ENCODE results near the gene IFNA1. TPM values are rescaled to one million over a fixed set of nuclear protein-coding genes. Genes with fewer than 3 reads are reported as not detected.

The IFNA1 gene
- total and polyA plus RNA-seq, 2 donors (not counting 1 experiment from before 2014, with no cell fraction given), result not detected

GRCh38 chr9:21461377-21461776 is 21.1 kb downstream of the IFNA1 start:
- peak in 1 of 2 donors; percentile 8 for DNase-seq (ENCODE audit: low read depth in 2 of 2)
- no peak overlapping the region for H3K27ac ChIP-seq (ENCODE audit: insufficient read depth, low read length)

GRCh38 chr9:21465138-21465537 is 24.9 kb downstream of the IFNA1 start:
- Histone ChIP-seq H3K79me2 (ENCODE audit: control insufficient read depth, insufficient read depth, low read length) (no peaks in the 10 kb centered on the region), H3K4me2 (ENCODE audit: extremely low read depth, insufficient read depth, low read length) (no peak overlapping the region), H3K4me1 (ENCODE audit: control insufficient read depth, extremely low read depth, insufficient read depth, low read length) (no peaks in the 10 kb centered on the region), H3K4me3 (replicated peaks in 1 of 4; ENCODE audit: control extremely low read depth in 1 of 4, insufficient read depth in 1 of 4, low read depth in 3 of 4, low read length in 4 of 4) (no peak overlapping the region), H3K27ac (ENCODE audit: insufficient read depth, low read length) (no peak overlapping the region), H2AFZ (ENCODE audit: low read length) (no peak overlapping the region), H3K9ac (ENCODE audit: insufficient read depth, low read length) (no peak overlapping the region), H4K20me1 (ENCODE audit: control insufficient read depth, extremely low read depth, insufficient read depth, low read length) (no peaks in the 10 kb centered on the region), H3K27me3 (ENCODE audit: control insufficient read depth, insufficient read depth, low read length) (no peaks in the 10 kb centered on the region), H3K9me3 (ENCODE audit: control insufficient read depth, insufficient read depth, low read depth, low read length) (no peaks in the 10 kb centered on the region), H3K36me3 (ENCODE audit: control insufficient read depth, insufficient read depth, low read length) (no peaks in the 10 kb centered on the region)
- no peak for DNase-seq (ENCODE audit: low read depth in 2 of 2)
- TF ChIP-seq EZH2 (IDR thresholded peaks at IDR 0.05; ENCODE audit: low read length, missing control alignments) (no peak), CTCF (conservative IDR thresholded peaks at IDR 0.05 in 1 of 2, IDR thresholded peaks at IDR 0.05 in 1 of 2; ENCODE audit: low read depth in 1 of 2, low read length in 2 of 2) (no peak)

More at GRCh38 chr9:21461377-21461776, 21.1 kb downstream of the IFNA1 start:
- H3K4me2 ChIP-seq (ENCODE audit: extremely low read depth, insufficient read depth, low read length), result no peak overlapping the region
- no peaks in the 10 kb centered on the region for H3K79me2 ChIP-seq (ENCODE audit: control insufficient read depth, insufficient read depth, low read length)
- no peak overlapping the region for H3K9ac ChIP-seq (ENCODE audit: insufficient read depth, low read length)
- no peak overlapping the region for H2AFZ ChIP-seq (ENCODE audit: low read length)
- H3K9me3 ChIP-seq (ENCODE audit: control insufficient read depth, insufficient read depth, low read depth, low read length), result no peaks in the 10 kb centered on the region
- H3K4me1 ChIP-seq (ENCODE audit: control insufficient read depth, extremely low read depth, insufficient read depth, low read length), result no peaks in the 10 kb centered on the region
- H3K4me3 ChIP-seq (replicated peaks in 1 of 4; ENCODE audit: control extremely low read depth in 1 of 4, insufficient read depth in 1 of 4, low read depth in 3 of 4, low read length in 4 of 4), result no peak overlapping the region
- TF ChIP-seq EZH2 (IDR thresholded peaks at IDR 0.05; ENCODE audit: low read length, missing control alignments) (no peak), CTCF (conservative IDR thresholded peaks at IDR 0.05 in 1 of 2, IDR thresholded peaks at IDR 0.05 in 1 of 2; ENCODE audit: low read depth in 1 of 2, low read length in 2 of 2) (no peak)
- H3K27me3 ChIP-seq (ENCODE audit: control insufficient read depth, insufficient read depth, low read length), result no peaks in the 10 kb centered on the region
- no peaks in the 10 kb centered on the region for H3K36me3 ChIP-seq (ENCODE audit: control insufficient read depth, insufficient read depth, low read length)
- H4K20me1 ChIP-seq (ENCODE audit: control insufficient read depth, extremely low read depth, insufficient read depth, low read length), result no peaks in the 10 kb centered on the region

GRCh38 chr9:21465859-21466518 is 25.8 kb downstream of the IFNA1 start:
- DNase-seq (ENCODE audit: low read depth in 2 of 2), result peak; percentile 42 to 75
- H2AFZ ChIP-seq (ENCODE audit: low read length), result no peak overlapping the region
- no peak overlapping the region for H3K27ac ChIP-seq (ENCODE audit: insufficient read depth, low read length)
- no peaks in the 10 kb centered on the region for H3K79me2 ChIP-seq (ENCODE audit: control insufficient read depth, insufficient read depth, low read length)
- H3K4me3 ChIP-seq (replicated peaks in 1 of 4; ENCODE audit: control extremely low read depth in 1 of 4, insufficient read depth in 1 of 4, low read depth in 3 of 4, low read length in 4 of 4), result no peak overlapping the region
- TF ChIP-seq CTCF (conservative IDR thresholded peaks at IDR 0.05 in 1 of 2, IDR thresholded peaks at IDR 0.05 in 1 of 2; ENCODE audit: low read depth in 1 of 2, low read length in 2 of 2) (peak; percentile 60 to 75), EZH2 (IDR thresholded peaks at IDR 0.05; ENCODE audit: low read length, missing control alignments) (no peak)
- no peaks in the 10 kb centered on the region for H3K9me3 ChIP-seq (ENCODE audit: control insufficient read depth, insufficient read depth, low read depth, low read length)
- no peaks in the 10 kb centered on the region for H3K27me3 ChIP-seq (ENCODE audit: control insufficient read depth, insufficient read depth, low read length)
- H3K4me1 ChIP-seq (ENCODE audit: control insufficient read depth, extremely low read depth, insufficient read depth, low read length), result no peaks in the 10 kb centered on the region
- no peak overlapping the region for H3K9ac ChIP-seq (ENCODE audit: insufficient read depth, low read length)
- no peak overlapping the region for H3K4me2 ChIP-seq (ENCODE audit: extremely low read depth, insufficient read depth, low read length)
- H3K36me3 ChIP-seq (ENCODE audit: control insufficient read depth, insufficient read depth, low read length), result no peaks in the 10 kb centered on the region
- no peaks in the 10 kb centered on the region for H4K20me1 ChIP-seq (ENCODE audit: control insufficient read depth, extremely low read depth, insufficient read depth, low read length)

Data from fibroblast of lung (primary cell).